HG02938 (cell line): ENCODE results near the gene GTF3C5.

Experiments
- ATAC-seq: cut with Tn5 transposase; IDR thresholded peaks from one replicate; pipeline ENCODE4 v1.9.1; 2021; ENCODE audit warnings: mild to moderate bottlenecking, moderate library complexity; ENCODE audit not compliant: unreplicated experiment

Gene GTF3C5

GRCh38 chr9:133104718-133105460, 74.1 kb downstream of the GTF3C5 start:
- no peak for ATAC-seq

- no peak for ATAC-seq
These were observed 74.6 kb downstream of the GTF3C5 start for GRCh38 chr9:133105461-133105770.

- ATAC-seq = no peak
These were observed 75.9 kb downstream of the GTF3C5 start for GRCh38 chr9:133106511-133107244.

GRCh38 chr9:133107245-133107722, 76.5 kb downstream of the GTF3C5 start:
- no peak for ATAC-seq
